ENCODE results near the gene THSD4.

DNA sequence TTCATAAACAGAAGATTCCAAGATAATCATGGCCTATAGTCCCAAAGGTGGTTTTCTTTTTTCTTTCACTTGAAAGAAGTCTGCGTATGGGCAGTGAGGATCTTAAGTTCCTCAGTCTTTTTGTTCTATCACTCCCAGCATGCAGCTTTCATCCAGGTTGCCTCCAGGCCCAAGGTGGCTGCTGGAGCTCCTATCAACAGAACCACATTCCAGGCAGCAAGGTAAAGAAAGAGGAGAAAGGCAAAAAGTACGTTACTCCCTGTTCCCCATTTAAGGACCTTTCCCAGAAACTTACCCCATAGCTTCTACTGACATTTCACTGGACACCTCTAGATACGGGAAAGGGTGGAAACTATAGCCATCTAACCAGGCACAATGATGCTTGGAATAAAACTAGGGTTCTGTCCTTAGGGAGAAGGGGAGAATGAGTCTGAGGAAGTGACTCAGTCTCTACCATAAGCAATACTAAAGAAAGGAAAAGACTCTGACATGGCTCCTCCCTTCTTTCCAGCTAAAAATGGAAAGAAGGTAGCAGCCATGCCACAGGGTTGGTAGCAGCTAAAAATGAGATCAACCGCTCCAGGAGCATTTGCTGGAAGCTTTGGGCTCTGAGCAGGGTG is 381.2 kb downstream of the THSD4 start:
- TF ChIP-seq, protein P1, sequence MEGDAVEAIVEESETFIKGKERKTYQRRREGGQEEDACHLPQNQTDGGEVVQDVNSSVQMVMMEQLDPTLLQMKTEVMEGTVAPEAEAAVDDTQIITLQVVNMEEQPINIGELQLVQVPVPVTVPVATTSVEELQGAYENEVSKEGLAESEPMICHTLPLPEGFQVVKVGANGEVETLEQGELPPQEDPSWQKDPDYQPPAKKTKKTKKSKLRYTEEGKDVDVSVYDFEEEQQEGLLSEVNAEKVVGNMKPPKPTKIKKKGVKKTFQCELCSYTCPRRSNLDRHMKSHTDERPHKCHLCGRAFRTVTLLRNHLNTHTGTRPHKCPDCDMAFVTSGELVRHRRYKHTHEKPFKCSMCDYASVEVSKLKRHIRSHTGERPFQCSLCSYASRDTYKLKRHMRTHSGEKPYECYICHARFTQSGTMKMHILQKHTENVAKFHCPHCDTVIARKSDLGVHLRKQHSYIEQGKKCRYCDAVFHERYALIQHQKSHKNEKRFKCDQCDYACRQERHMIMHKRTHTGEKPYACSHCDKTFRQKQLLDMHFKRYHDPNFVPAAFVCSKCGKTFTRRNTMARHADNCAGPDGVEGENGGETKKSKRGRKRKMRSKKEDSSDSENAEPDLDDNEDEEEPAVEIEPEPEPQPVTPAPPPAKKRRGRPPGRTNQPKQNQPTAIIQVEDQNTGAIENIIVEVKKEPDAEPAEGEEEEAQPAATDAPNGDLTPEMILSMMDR (IDR thresholded peaks at IDR 0.05; ENCODE audit: insufficient read depth, low read depth, low read length) = no peak
- TF ChIP-seq EZH2 (IDR thresholded peaks at IDR 0.05; ENCODE audit: insufficient read depth, low read length) = no peak
